ENCODE data around the gene METTL24. TPM values are rescaled to one million over a fixed set of nuclear protein-coding genes. Genes with fewer than 3 reads are reported as not detected.

Gene METTL24
- total RNA-seq, 1 experiment from 2014 or later = 0.61 TPM

- Mint-ChIP-seq H3K4me3 (no peak overlapping the region), H3K27ac (no peak overlapping the region), H3K9me3 (no peaks in the 10 kb centered on the region; a peak in 1 of 5 replicates), H3K27me3 (ENCODE audit: low read depth) (peaks cover 8% of the 10 kb centered on the region), H3K4me1 (peaks cover 31 to 33% of the 10 kb centered on the region in 2 experiments), H3K36me3 (ENCODE audit: insufficient read depth in 1 of 3, low read depth in 3 of 3) (no peaks in the 10 kb centered on the region)
- H2BK15ac ChIP-seq (ENCODE audit: low read depth, low read length) = no peak overlapping the region
- H2AK5ac ChIP-seq (ENCODE audit: insufficient read length, low read length) = no peak overlapping the region
- H2BK12ac ChIP-seq (ENCODE audit: insufficient read length, low read depth, low read length) = no peak overlapping the region
- H3K4ac ChIP-seq (ENCODE audit: low read depth, low read length) = no peak overlapping the region
- H2AFZ ChIP-seq (ENCODE audit: low read length) = no peak overlapping the region
- no peak overlapping the region for H4K5ac ChIP-seq (ENCODE audit: insufficient read length, low read depth, low read length)
- no peak overlapping the region for H3K4me2 ChIP-seq (ENCODE audit: insufficient read depth, insufficient read length, low read length)
- H4K20me1 ChIP-seq (ENCODE audit: control insufficient read depth, insufficient read depth, insufficient read length) = no peaks in the 10 kb centered on the region
- H3K23ac ChIP-seq (ENCODE audit: insufficient read length, low read depth, low read length) = no peak overlapping the region
- H2BK120ac ChIP-seq (ENCODE audit: low read depth, low read length, poor library complexity, severe bottlenecking) = no peak overlapping the region
- no peaks in the 10 kb centered on the region for H3K79me2 ChIP-seq (ENCODE audit: insufficient read depth, low read length)
- no peak for DNase-seq
- H3K27me3 ChIP-seq (ENCODE audit: insufficient read depth, low read length) = no peaks in the 10 kb centered on the region
- WGBS (ENCODE audit: extremely low coverage, insufficient read length, low lambda C conversion rate) = no CpG with 5 or more reads among the region's 3 CpGs
- H3T11ph ChIP-seq (ENCODE audit: low read length) = no peak overlapping the region
- no peaks in the 10 kb centered on the region; the same call in 1 of the 2 replicates for H3K4me1 ChIP-seq (ENCODE audit: insufficient read depth, low read length)
- no peak overlapping the region for H3K14ac ChIP-seq (ENCODE audit: insufficient read depth, low read length)
- no peak overlapping the region for H4K8ac ChIP-seq (replicated peaks; ENCODE audit: insufficient read length, low read depth, low read length)
- H3K79me1 ChIP-seq (ENCODE audit: insufficient read depth, low read depth, low read length, poor library complexity, severe bottlenecking) = no peaks in the 10 kb centered on the region
- no peak overlapping the region for H3K18ac ChIP-seq (ENCODE audit: insufficient read length, low read depth, low read length)
- TF ChIP-seq CTCF (conservative IDR thresholded peaks at IDR 0.05) = no peak
- no peaks in the 10 kb centered on the region for H3K23me2 ChIP-seq (ENCODE audit: insufficient read length, low read depth, low read length, poor library complexity, severe bottlenecking)
- no peak overlapping the region for H3K27ac ChIP-seq (ENCODE audit: insufficient read length, low read depth, low read length)
- H4K91ac ChIP-seq (ENCODE audit: insufficient read length, low read depth, low read length) = no peak overlapping the region
- H2BK5ac ChIP-seq (ENCODE audit: insufficient read length, low read length) = no peak overlapping the region
- H3K9ac ChIP-seq (ENCODE audit: extremely low read depth, insufficient read length, low read length) = no peak overlapping the region
- H3K56ac ChIP-seq (ENCODE audit: insufficient read length, low read depth, low read length) = no peak overlapping the region
- H3K9me3 ChIP-seq (ENCODE audit: control insufficient read depth, low read depth, low read length) = no peaks in the 10 kb centered on the region
- no peak overlapping the region for H2BK20ac ChIP-seq (ENCODE audit: low read depth, low read length, poor library complexity, severe bottlenecking)
Measured at GRCh38 chr6:110319381-110319780, 38.8 kb downstream of the METTL24 start.

Data from H9 (cell line).